Limb (tissue), 2 donors: Measurements from ENCODE around the gene RTN4RL2.

Experiments used
- DNase-seq, 2 donors: peaks; one replicate each; pipeline ENCODE4 v3.0.0-alpha.2; 2016; ENCODE audit errors: extremely low spot score in 2 of 2

RTN4RL2 gene

GRCh38 chr11:57499413-57499982, 39.2 kb downstream of the RTN4RL2 start:
- DNase-seq, result peak; percentile 91 to 92

GRCh38 chr11:57499983-57500461, 39.7 kb downstream of the RTN4RL2 start:
- no peak for DNase-seq

- no peak for DNase-seq
Observed at GRCh38 chr11:57500515-57500914, 40.2 kb downstream of the RTN4RL2 start.

DNA sequence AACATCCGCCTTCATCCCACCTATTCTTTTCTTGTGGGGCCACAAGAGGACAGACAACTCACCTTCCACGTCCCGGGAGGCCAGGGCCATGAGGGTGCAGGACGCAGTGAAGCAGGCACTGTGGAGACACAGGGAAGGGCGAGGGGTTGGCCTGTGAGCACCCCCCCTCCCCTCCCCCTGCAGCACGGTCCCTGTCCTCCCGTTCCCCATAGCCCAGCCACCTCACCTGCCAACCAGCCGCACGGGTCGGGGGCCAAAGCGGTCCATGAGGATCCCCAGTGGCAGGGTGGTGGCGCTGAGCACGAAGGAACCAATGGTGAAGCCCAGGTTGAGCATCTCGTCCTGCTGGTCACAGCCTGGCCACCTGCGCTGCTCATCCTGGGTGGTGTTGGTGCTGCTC, 40.6 kb downstream of the RTN4RL2 start:
- no peak for DNase-seq

GRCh38 chr11:57501953-57502352, 41.6 kb downstream of the RTN4RL2 start:
- DNase-seq, result no peak

DNA sequence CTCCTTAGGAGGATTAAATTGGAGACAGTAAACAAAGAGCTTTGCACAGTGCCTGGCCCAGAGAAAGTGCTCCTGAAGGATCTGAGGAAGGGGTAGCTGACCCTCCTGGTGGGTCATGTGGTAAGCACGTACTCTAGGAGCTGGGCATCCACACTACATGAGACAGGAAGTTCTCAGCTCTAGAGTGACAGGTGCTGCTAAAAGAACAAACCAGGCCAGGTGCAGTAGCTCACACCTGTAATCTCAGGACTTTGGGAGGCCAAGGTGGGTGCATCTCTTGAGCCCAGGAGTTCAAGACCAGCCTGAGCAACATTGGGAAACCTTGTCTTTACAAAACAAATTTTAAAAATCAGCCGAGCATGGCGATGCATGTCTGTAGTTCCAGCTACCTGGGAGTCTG, 42.0 kb downstream of the RTN4RL2 start:
- no peak for DNase-seq

DNA sequence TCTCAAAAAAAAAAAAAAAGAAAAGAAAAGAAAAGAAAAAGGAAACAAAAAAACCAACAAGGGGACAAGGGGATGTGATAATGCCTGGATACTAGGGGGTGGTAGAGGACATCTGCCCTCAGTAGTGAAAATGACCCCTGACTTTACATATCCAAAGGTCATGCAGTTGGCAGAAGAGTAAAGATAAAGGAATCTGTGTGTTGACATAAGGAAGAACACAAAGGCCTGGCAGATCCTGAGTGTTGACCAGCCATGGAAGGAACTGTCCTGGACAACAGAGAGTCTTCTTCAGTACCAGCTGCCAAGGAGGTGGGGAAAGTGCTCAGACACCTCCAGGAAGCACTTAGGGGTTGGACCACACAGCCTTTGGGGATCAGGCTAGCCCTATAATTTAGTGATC, 42.5 kb downstream of the RTN4RL2 start:
- no peak for DNase-seq

DNA sequence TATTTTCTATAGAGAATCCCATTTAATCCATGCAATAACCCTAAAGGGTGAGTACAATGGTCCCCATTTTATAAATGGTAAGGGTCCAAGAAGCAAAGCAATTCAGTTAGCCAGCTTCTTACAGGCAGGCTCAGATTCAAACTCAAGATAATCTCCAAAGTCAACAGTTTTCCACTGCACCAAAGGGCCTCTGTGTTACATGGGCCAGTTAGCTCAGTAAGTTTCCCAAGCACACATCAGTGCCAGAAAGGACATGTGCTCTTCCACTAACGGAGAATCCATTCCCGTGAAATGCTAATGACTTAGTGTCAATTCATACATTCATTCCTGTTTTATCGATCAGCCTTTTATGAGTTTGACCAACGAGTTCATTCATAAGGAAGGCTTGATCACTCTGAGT, 44.2 kb downstream of the RTN4RL2 start:
- no peak for DNase-seq

GRCh38 chr11:57506522-57506921, 46.2 kb downstream of the RTN4RL2 start:
- no peak for DNase-seq

DNA sequence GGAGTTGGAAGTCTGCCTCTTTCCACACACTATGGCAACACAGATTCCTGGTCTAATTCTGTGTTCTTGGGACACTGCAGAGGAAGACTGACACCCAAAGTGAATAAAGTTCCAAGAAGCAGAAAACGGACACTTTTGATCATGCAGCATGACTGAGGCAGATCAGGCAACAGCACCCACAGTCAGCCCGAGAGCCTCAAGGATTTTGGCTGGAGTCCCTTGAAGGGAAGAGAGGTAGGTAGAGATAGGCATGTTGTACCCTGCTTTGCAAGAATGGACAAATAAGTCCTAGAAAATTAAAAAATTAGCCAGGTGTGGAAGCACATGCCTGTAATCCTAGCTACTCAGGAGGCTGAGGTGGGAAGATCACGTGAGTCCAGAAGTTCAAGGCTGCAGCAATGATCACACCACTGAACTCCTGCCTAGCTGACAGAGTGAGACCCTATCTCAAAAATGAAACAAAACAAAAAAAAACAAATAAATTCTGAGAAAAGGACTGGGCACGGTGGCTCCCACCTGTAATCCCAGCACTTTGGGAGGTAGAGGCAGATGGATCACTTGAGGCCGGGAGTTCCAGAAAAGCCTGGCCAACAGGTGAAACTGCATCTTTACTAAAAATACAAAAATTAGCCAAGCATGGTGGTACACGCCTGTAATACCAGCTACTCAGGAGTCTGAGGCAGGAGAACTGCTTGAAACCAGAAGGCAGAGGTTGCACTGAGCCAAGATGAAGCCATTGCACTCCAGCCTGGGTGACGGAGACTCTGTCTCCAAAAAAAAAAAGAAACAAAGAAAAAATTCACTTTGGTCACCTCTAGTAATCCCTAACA, 48.2 kb downstream of the RTN4RL2 start:
- no peak for DNase-seq

DNA sequence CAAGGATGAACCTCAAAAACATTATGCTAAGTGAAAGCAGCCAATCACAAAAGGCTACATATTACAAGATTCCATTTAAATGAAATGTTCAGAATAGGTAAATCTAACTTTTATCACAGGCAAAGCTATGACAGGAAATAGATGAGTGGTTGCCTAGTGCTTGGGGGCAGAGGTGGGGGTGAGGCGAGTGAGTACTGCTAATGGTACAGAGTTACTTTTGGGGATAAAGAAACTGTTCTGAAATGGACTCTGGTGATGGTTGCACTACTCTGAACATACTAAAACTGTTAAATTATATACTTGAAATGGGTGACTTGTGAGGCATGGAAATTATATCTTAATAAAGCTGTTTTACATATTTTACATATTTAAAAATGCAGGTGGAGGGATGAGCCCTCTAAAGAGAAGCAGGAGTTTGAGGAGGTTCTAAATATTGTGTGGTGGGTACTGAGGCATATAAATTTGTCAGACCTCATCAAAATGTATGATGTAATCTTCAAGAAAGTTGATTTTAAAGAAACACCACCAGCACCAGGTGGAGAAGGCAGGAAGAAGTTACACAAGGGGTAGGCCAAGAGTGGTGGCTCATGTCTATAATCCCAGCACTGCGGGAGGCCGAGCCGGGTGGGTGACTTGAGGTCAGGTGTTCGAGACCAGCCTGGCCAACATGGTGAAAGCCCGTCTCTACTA, 51.6 kb downstream of the RTN4RL2 start:
- DNase-seq, result no peak

- no peak for DNase-seq
Observed at GRCh38 chr11:57512646-57513451, 52.5 kb downstream of the RTN4RL2 start.

DNA sequence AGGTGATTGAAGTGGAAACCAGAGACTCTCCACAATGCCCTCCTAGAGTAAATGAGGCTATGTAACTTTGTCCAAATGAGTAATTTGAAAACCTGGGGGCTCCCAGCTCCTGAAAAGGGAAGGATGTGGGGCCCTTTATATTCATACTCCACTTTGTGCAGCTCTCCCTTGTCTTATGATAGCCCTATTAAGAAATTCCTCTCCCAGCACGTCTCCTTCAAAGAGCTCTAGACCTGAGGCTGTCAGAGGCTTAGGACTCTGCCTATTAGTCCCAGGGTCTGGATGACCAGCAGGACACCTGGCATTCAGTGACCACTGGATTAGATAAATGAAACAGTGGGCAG, 53.1 kb downstream of the RTN4RL2 start:
- DNase-seq, result no peak

DNA sequence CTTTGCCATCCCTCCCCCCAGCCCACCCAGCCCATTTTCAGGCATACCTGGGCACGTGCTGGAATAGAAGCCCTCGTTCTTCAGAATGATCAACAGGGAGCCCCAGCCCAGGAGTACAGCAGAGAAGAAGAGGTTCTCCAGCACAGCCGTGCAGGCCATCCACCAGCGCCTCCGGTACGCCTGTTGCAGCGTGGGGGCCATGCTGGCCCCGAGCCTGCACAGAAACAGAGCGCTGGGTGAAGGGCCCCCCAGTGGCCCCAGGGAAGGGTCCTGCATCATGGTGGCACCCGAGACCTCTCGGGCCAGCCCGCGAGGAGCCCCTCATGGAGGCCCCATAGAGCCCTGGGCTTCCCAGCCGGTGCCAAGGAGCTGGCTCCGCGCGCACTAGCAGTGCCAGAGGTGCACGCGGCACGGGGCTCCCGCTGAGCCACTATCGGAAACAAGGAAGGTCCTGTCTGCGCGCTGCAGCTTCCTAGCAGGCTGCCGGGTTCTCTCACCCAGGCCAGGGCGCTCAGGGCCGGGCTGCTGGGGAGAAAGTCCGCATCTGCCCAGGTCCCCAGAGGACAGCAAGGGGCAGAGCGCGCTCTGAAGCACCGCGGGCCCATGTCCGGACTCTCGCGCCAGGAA, 53.7 kb downstream of the RTN4RL2 start:
- peak in 1 of 2 donors; percentile 48 for DNase-seq

DNA sequence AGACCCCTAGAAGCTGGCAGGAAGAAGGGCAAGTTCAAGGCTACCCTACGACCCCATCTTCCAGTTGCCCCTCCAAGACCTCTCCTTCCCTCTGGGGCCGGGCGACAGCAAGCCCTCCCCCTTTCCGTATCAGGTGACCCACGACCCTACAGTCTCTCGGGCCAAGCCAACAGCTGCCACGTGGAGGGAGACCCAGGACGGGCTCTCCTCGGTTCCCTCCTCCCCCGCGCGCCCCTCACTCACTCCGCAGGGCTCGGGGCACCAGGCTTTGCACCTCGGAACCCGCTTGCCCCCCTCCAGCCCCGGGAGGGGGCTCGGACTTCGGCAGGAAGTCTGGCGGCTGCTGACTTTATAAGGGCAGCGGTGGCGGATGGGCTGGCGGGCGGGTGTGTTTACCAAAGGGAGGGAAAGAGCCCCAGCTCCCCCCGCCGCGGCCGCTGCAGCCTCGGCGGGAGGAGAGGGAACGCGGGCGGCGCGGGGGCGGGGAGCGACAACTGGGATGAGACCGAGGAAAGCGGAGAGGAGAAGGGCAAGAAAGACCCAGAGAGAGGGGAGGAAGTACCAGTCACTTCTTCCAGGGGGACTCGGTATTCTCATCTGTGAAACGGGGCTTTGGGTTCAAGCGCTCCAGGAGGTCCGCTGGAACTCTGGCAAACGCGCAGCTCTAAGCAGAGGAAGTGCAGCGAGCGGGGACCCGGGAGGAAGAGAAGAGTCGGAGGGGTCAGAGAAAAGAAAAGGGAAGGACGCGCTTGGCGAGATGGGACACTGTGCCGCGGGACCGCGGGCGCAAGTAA, 54.4 kb downstream of the RTN4RL2 start:
- peak in 1 of 2 donors; percentile 53 for DNase-seq

- DNase-seq, result peak; percentile 54 to 69
Observed at GRCh38 chr11:57515332-57516060, 55.2 kb downstream of the RTN4RL2 start, which contains the start of gene SLC43A1. SLC43A1 (minus strand) TSS chr11:57515702; CDS start chr11:57514111, 1,591 bp downstream.

GRCh38 chr11:57516061-57516443, 55.7 kb downstream of the RTN4RL2 start:
- no peak for DNase-seq

- DNase-seq, result no peak
Observed at GRCh38 chr11:57521116-57521515, 60.8 kb downstream of the RTN4RL2 start.

DNA sequence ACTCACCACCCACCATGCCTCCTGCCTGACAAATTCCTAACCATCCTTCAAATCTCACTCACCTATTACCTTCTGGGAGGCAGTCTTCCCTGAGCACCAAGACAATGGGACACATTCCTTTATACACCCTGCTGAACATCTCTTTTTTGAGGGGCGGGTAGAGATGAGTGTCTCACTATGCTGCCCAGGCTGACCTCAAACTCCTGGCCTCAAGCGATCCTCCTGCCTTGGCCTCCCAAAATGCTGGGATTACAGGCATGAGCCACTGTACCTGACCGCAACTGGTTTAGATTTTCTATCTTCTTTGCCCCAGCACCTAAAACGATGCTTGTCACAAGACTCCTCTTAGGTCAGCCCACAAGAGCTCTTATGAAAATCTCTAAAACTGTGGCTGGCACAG, 63.1 kb downstream of the RTN4RL2 start:
- DNase-seq, result no peak
